B cell (primary cell): Measurements from ENCODE around the gene C1QTNF7.

ENCODE experiments used
- CTCF ChIP-seq: fragments of 200-600 bp; IDR thresholded peaks from one replicate; pipeline ENCODE4 v1.8.0; 2022; ENCODE audit warnings: antibody characterized with exemption, mild to moderate bottlenecking
- EZH2 ChIP-seq: IDR thresholded peaks from 2 replicates; pipeline ENCODE4 v1.6.1; 2012; ENCODE audit warnings: borderline replicate concordance, low read depth, mild to moderate bottlenecking, moderate library complexity, low read length; ENCODE audit not compliant: insufficient read depth, poor library complexity, severe bottlenecking

GRCh38 chr4:15400226-15400625 lies 27.6 kb upstream of the C1QTNF7 start:
- TF ChIP-seq CTCF: no peak
- TF ChIP-seq EZH2: no peak
